Upper lobe of left lung (tissue), 6 donors: ENCODE data around the gene CDKN1C. TPM values are rescaled to one million over a fixed set of nuclear protein-coding genes. Genes with fewer than 3 reads are reported as not detected.
"Not testable (repeated sequence)": the region's sequence is repeated elsewhere in the genome, so short reads cannot be mapped to it uniquely, and the experiment has no call there.

Experiments
- ATAC-seq, 2 donors: fragments of 200-7000 bp; cut with Tn5 transposase; one replicate each; pipeline ENCODE4 v1.9.1; 2022; ENCODE audit warnings: mild to moderate bottlenecking in 2 of 2, moderate library complexity in 2 of 2; ENCODE audit not compliant: low FRiP score in 2 of 2
- DNase-seq, 2 donors: peaks; one replicate each; pipeline ENCODE4 v3.0.0-alpha.2; 2019 to 2020
- H3K27ac ChIP-seq, 4 donors: fragments of 200-600 bp; sonication (generic); one replicate each; pipeline ENCODE4 v1.5.1; 2016 to 2019
- H3K27me3 ChIP-seq, 4 donors: fragments of 200-600 bp; sonication (generic); one replicate each; pipeline ENCODE4 v1.5.1; 2017 to 2019
- H3K36me3 ChIP-seq, 4 donors: fragments of 200-600 bp; sonication (generic); one replicate each; pipeline ENCODE4 v1.5.1; 2016 to 2019
- H3K4me1 ChIP-seq, 4 donors: fragments of 200-600 bp; sonication (generic); one replicate each; pipeline ENCODE4 v1.5.1; 2018 to 2019
- H3K4me3 ChIP-seq, 4 donors: fragments of 200-600 bp; sonication (generic); one replicate each; pipeline ENCODE4 v1.5.1; 2017 to 2019; ENCODE audit warnings: mild to moderate bottlenecking in 2 of 4, moderate library complexity in 1 of 4
- H3K9me3 ChIP-seq, 4 donors: fragments of 200-600 bp; sonication (generic); one replicate each; pipeline ENCODE4 v1.5.1; 2018 to 2019
- CTCF ChIP-seq, 6 experiments: fragments of 450-650 bp in 4 of 6; fragments of 200-600 bp in 2 of 6; sonication (generic) in 2 of 6; IDR thresholded peaks; one replicate each; pipeline ENCODE4 v1.5.1; 2016 to 2019; ENCODE audit warnings: antibody characterized with exemption in 6 of 6
- EP300 ChIP-seq, 4 donors: sonication (generic); formaldehyde crosslinking; IDR thresholded peaks; one replicate each; pipeline ENCODE4 v1.5.1; 2017; ENCODE audit warnings: antibody characterized with exemption in 4 of 4, control low read depth in 2 of 4
- POLR2A ChIP-seq, 4 donors: fragments of 450-650 bp; IDR thresholded peaks; one replicate each; pipeline ENCODE4 v1.5.1; 2016 to 2017; ENCODE audit warnings: antibody characterized with exemption in 4 of 4, mild to moderate bottlenecking in 2 of 4
- POLR2AphosphoS5 ChIP-seq, 2 donors: sonication (generic); formaldehyde crosslinking; IDR thresholded peaks; one replicate each; pipeline ENCODE4 v1.5.1; 2017; ENCODE audit warnings: antibody characterized with exemption in 2 of 2
- WGBS, 2 donors: methylation state at CpG; one replicate each; pipeline ENCODE4 v1.1.5; 2017 to 2018; 5-methylcytosine and 5-hydroxymethylcytosine counted together
- total RNA-seq, 6 donors: library from RNA; depleted of rRNA in 4 of 6; stranded (reverse); fragments of >200 nt in 4 of 6; gene quantifications; one replicate each; pipeline versions ENCODE4 v1.1.0 to v1.2.1, GENCODE V29; 2016 to 2021
- donor health status: DM: no; HTN: no; CAD: no; lungs with moderate emphysema.
- donor health status: DM: no; HTN: yes; CAD: no; lungs with severe emphysema.

The CDKN1C gene
- total RNA-seq, 6 donors from 2014 or later, result 23.4 to 71.9 (median 33.6) TPM

GRCh38 chr11:2910401-2910955, 24.9 kb upstream of the CDKN1C start:
- peak in 1 of 2 donors; percentile 71 for DNase-seq
- Histone ChIP-seq H3K4me3 (no peak overlapping the region), H3K36me3 (no peaks in the 10 kb centered on the region), H3K27ac (no peak overlapping the region), H3K4me1 (peaks cover 10 to 39% (median 23%) of the 10 kb centered on the region in 4 donors), H3K9me3 (no peaks in the 10 kb centered on the region), H3K27me3 (no peaks in the 10 kb centered on the region)
- TF ChIP-seq POLR2A (IDR thresholded peaks at IDR 0.05), result no peak
- no peak for TF ChIP-seq EP300 (IDR thresholded peaks at IDR 0.05)
- TF ChIP-seq POLR2AphosphoS5 (IDR thresholded peaks at IDR 0.05), result no peak
- TF ChIP-seq CTCF (IDR thresholded peaks at IDR 0.05), result no peak
- no peak for ATAC-seq
- WGBS, 2 donors, result 92 to 94% methylated on average over 13 of the region's 13 CpGs

GRCh38 chr11:2909133-2909902, 23.7 kb upstream of the CDKN1C start:
- ATAC-seq (peak in 1 of 2 donors; percentile 16), DNase-seq (peak in 1 of 2 donors; percentile 83)
- no peak overlapping the region for H3K4me3 ChIP-seq
- WGBS, 2 donors, result 47% methylated on average over 14 of the region's 78 CpGs; no CpG with 5 or more reads in 1 of the 2 donors
- no peaks in the 10 kb centered on the region for H3K36me3 ChIP-seq
- H3K9me3 ChIP-seq, result no peaks in the 10 kb centered on the region
- H3K27me3 ChIP-seq, result no peaks in the 10 kb centered on the region
- peaks cover 10 to 35% (median 20%) of the 10 kb centered on the region in 4 donors for H3K4me1 ChIP-seq
- no peak overlapping the region for H3K27ac ChIP-seq
- TF ChIP-seq CTCF (IDR thresholded peaks at IDR 0.05), result no peak
- TF ChIP-seq POLR2A (IDR thresholded peaks at IDR 0.05), result no peak
- no peak for TF ChIP-seq EP300 (IDR thresholded peaks at IDR 0.05)
- TF ChIP-seq POLR2AphosphoS5 (IDR thresholded peaks at IDR 0.05), result no peak

- Histone ChIP-seq H3K4me1 (peaks cover 12 to 35% (median 20%) of the 10 kb centered on the region in 4 donors), H3K36me3 (no peaks in the 10 kb centered on the region), H3K27ac (no peak overlapping the region), H3K27me3 (no peaks in the 10 kb centered on the region), H3K9me3 (no peaks in the 10 kb centered on the region), H3K4me3 (no peak overlapping the region)
- TF ChIP-seq CTCF (IDR thresholded peaks at IDR 0.05) (no peak), POLR2AphosphoS5 (IDR thresholded peaks at IDR 0.05) (no peak), POLR2A (IDR thresholded peaks at IDR 0.05) (no peak), EP300 (IDR thresholded peaks at IDR 0.05) (no peak)
- ATAC-seq (no peak), DNase-seq (peak in 1 of 2 donors; percentile 63)
- 91 to 100% methylated on average over 7 to 14 of the region's 14 CpGs for WGBS, 2 donors
Observed at GRCh38 chr11:2908130-2908529, 22.6 kb upstream of the CDKN1C start.

GRCh38 chr11:2905299-2905698, 19.7 kb upstream of the CDKN1C start:
- H3K27me3 ChIP-seq, H3K36me3 ChIP-seq, DNase-seq, ATAC-seq, H3K4me3 ChIP-seq, H3K27ac ChIP-seq, H3K9me3 ChIP-seq: not testable (repeated sequence)
- 87 to 92% methylated on average over 7 of the region's 7 CpGs for WGBS, 2 donors
- peaks cover 16 to 40% (median 26%) of the 10 kb centered on the region in 4 donors for H3K4me1 ChIP-seq

GRCh38 chr11:2904153-2905052, 18.8 kb upstream of the CDKN1C start:
- no peaks in the 10 kb centered on the region for H3K36me3 ChIP-seq
- ATAC-seq (no peak), DNase-seq (peak in 1 of 2 donors; percentile 73)
- WGBS, 2 donors, result 65 to 83% methylated on average over 17 to 20 of the region's 21 CpGs
- no peaks in the 10 kb centered on the region for H3K9me3 ChIP-seq
- no peak overlapping the region for H3K4me3 ChIP-seq
- H3K27ac ChIP-seq, result no peak overlapping the region
- H3K4me1 ChIP-seq, result peaks cover 23 to 46% (median 32%) of the 10 kb centered on the region in 4 donors
- H3K27me3 ChIP-seq, result no peaks in the 10 kb centered on the region
- TF ChIP-seq POLR2A (IDR thresholded peaks at IDR 0.05) (no peak), POLR2AphosphoS5 (IDR thresholded peaks at IDR 0.05) (no peak), CTCF (IDR thresholded peaks at IDR 0.05) (no peak), EP300 (IDR thresholded peaks at IDR 0.05) (no peak)
